ENCODE data around the gene PSPN. TPM values are rescaled to one million over a fixed set of nuclear protein-coding genes. Genes with fewer than 3 reads are reported as not detected.
A peak's percentile ranks its signal among the peaks of the same experiment; 100 is the strongest.

PSPN gene
- total RNA-seq, 1 experiment from 2014 or later = 1.6 TPM

DNA sequence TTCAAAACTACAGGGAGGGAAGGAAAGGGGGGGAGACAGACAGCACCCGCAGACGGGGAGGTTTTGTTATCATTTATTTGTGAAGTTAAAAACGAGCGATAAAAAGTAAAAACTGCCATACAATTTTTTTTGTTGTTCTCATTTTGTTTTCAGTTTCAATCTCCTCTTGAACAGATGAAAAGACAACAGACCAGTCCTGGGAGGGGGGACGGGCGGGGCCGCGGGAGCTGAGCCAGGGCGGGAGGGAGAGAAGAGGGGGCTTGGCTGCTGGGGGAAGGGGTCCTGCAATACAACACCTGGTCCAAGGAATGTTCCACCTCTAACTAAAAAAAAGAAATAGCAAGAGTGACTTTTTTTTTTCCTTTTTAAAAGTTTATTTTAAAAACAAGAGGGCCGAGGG, 37.6 kb upstream of the PSPN start:
- Histone ChIP-seq H3K4me1 (ENCODE audit: control insufficient read depth, insufficient read depth, low read length) (no peaks in the 10 kb centered on the region), H3K4me3 (ENCODE audit: low read depth in 2 of 2, low read length in 2 of 2) (no peak overlapping the region), H3K27me3 (ENCODE audit: control insufficient read depth, insufficient read depth, low read length) (no peaks in the 10 kb centered on the region), H3K27ac (ENCODE audit: low read length) (no peak overlapping the region), H3K9me3 (ENCODE audit: control insufficient read depth, insufficient read depth, low read depth, low read length) (no peaks in the 10 kb centered on the region), H3K36me3 (ENCODE audit: control insufficient read depth, insufficient read depth, low read length) (peaks cover 3% of the 10 kb centered on the region; the same call in 1 of the 2 replicates)
- ATAC-seq (no peak), DNase-seq (ENCODE audit: low read depth, low spot score) (no peak)
- TF ChIP-seq, protein P1, sequence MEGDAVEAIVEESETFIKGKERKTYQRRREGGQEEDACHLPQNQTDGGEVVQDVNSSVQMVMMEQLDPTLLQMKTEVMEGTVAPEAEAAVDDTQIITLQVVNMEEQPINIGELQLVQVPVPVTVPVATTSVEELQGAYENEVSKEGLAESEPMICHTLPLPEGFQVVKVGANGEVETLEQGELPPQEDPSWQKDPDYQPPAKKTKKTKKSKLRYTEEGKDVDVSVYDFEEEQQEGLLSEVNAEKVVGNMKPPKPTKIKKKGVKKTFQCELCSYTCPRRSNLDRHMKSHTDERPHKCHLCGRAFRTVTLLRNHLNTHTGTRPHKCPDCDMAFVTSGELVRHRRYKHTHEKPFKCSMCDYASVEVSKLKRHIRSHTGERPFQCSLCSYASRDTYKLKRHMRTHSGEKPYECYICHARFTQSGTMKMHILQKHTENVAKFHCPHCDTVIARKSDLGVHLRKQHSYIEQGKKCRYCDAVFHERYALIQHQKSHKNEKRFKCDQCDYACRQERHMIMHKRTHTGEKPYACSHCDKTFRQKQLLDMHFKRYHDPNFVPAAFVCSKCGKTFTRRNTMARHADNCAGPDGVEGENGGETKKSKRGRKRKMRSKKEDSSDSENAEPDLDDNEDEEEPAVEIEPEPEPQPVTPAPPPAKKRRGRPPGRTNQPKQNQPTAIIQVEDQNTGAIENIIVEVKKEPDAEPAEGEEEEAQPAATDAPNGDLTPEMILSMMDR (IDR thresholded peaks at IDR 0.05) = no peak
- TF ChIP-seq, protein P2, sequence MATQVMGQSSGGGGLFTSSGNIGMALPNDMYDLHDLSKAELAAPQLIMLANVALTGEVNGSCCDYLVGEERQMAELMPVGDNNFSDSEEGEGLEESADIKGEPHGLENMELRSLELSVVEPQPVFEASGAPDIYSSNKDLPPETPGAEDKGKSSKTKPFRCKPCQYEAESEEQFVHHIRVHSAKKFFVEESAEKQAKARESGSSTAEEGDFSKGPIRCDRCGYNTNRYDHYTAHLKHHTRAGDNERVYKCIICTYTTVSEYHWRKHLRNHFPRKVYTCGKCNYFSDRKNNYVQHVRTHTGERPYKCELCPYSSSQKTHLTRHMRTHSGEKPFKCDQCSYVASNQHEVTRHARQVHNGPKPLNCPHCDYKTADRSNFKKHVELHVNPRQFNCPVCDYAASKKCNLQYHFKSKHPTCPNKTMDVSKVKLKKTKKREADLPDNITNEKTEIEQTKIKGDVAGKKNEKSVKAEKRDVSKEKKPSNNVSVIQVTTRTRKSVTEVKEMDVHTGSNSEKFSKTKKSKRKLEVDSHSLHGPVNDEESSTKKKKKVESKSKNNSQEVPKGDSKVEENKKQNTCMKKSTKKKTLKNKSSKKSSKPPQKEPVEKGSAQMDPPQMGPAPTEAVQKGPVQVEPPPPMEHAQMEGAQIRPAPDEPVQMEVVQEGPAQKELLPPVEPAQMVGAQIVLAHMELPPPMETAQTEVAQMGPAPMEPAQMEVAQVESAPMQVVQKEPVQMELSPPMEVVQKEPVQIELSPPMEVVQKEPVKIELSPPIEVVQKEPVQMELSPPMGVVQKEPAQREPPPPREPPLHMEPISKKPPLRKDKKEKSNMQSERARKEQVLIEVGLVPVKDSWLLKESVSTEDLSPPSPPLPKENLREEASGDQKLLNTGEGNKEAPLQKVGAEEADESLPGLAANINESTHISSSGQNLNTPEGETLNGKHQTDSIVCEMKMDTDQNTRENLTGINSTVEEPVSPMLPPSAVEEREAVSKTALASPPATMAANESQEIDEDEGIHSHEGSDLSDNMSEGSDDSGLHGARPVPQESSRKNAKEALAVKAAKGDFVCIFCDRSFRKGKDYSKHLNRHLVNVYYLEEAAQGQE (IDR thresholded peaks at IDR 0.05; ENCODE audit: insufficient read depth in 1 of 2, low read depth in 2 of 2, low read length in 1 of 2) = no peak
- TF ChIP-seq POLR2AphosphoS5 (IDR thresholded peaks at IDR 0.05; ENCODE audit: low read depth, low read length) (no peak), SIN3A (IDR thresholded peaks at IDR 0.05; ENCODE audit: borderline replicate concordance, insufficient read depth, low read depth, low read length) (no peak), TCF7L2 (IDR thresholded peaks at IDR 0.05; ENCODE audit: low read depth, low read length) (no peak)
- CTCF ChIA-PET = no interaction called here
- intact Hi-C loops (cut with micrococcal nuclease; ENCODE audit: unreplicated experiment) (no loop called here), in situ Hi-C loops (cut with HindIII; ENCODE audit: low pct_unique_long_range_greater_than_20kb, low sequenced_read_pairs) (no loop called here)
- no TSS peak for BruUV-seq (replicated peaks)
- POLR2A ChIA-PET = no interaction called here

DNA sequence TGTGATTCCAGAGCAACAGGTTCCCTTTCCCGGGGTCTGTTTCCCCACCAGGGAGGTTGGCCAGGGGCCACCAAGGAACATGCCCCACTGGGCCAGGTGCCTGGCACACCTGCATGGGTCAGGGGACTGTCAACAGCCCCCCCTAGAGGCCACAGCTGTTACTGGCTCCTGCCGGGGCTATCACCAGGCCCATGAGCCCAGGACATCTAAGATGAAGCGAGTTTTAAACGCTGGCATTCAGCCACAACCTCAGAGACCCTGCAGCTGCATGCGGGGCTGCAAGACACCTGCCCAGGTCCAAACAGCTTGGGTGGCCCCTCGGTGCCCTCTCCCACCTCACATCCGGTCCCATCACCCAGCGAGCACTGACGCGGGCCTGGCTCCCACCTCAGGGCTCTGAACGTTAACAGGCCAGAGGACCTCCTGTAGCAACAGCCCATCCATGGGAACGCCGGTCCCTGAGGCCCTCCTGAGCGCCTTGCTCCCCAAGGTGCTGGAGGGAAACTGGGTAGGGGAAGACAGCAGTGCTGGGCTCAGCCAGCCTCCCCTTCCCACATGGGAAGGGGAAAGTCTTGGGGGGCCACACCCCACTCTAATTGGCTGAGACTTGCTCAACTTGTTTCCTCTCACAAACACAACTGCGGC, 36.8 kb upstream of the PSPN start:
- no peaks in the 10 kb centered on the region for H3K9me3 ChIP-seq (ENCODE audit: control insufficient read depth, insufficient read depth, low read depth, low read length)
- H3K27ac ChIP-seq (ENCODE audit: low read length) = no peak overlapping the region
- in situ Hi-C loops (cut with HindIII; ENCODE audit: low pct_unique_long_range_greater_than_20kb, low sequenced_read_pairs) = no loop called here
- intact Hi-C loops (cut with micrococcal nuclease; ENCODE audit: unreplicated experiment) = no loop called here
- H3K4me3 ChIP-seq (ENCODE audit: low read depth in 2 of 2, low read length in 2 of 2) = no peak overlapping the region
- CTCF ChIA-PET = interaction anchor here (0.6 kb wide), 1 partner anchor 38 kb away, joined by 7 read pairs; no protein-coding TSS in a partner anchor
- TF ChIP-seq, protein P1 (IDR thresholded peaks at IDR 0.05) = peak; percentile 78
- no peak for TF ChIP-seq SIN3A (IDR thresholded peaks at IDR 0.05; ENCODE audit: borderline replicate concordance, insufficient read depth, low read depth, low read length)
- DNase-seq (ENCODE audit: low read depth, low spot score) (no peak), ATAC-seq (peak; percentile 77)
- no peaks in the 10 kb centered on the region for H3K27me3 ChIP-seq (ENCODE audit: control insufficient read depth, insufficient read depth, low read length)
- H3K4me1 ChIP-seq (ENCODE audit: control insufficient read depth, insufficient read depth, low read length) = no peaks in the 10 kb centered on the region
- no TSS peak for BruUV-seq (replicated peaks)
- POLR2A ChIA-PET = no interaction called here
- no peaks in the 10 kb centered on the region; the same call in 1 of the 2 replicates for H3K36me3 ChIP-seq (ENCODE audit: control insufficient read depth, insufficient read depth, low read length)

All from Panc1 (cell line).